Keratinocyte (primary cell): ENCODE data around the gene PRR20G.

Experiments used
- CTCF ChIP-seq, 3 experiments: IDR thresholded peaks in 1 of 3; conservative IDR thresholded peaks in 1 of 3; optimal IDR thresholded peaks in 1 of 3; 2 replicates in 2 of 3; 3 replicates in 1 of 3; pipeline versions ENCODE3 to v1.5.1; 2011; ENCODE audit warnings: low read length in 3 of 3, mild to moderate bottlenecking in 3 of 3, moderate library complexity in 2 of 3, control low read depth in 1 of 3, inconsistent platforms in 1 of 3; ENCODE audit not compliant: insufficient read depth in 2 of 3; ENCODE audit errors: extremely low read depth in 1 of 3
- EZH2 ChIP-seq: IDR thresholded peaks from one replicate; pipeline ENCODE4 v1.6.1; 2012; ENCODE audit warnings: inconsistent platforms, mild to moderate bottlenecking, low read length, moderate library complexity

- TF ChIP-seq CTCF (optimal IDR thresholded peaks at IDR 0.05 in 1 of 3, IDR thresholded peaks at IDR 0.05 in 1 of 3, conservative IDR thresholded peaks at IDR 0.05 in 1 of 3; ENCODE audit: extremely low read depth in 1 of 3, insufficient read depth in 2 of 3, low read length in 3 of 3), result no peak
- no peak for TF ChIP-seq EZH2
Measured at GRCh38 chr3:127253491-127253890, 34.4 kb downstream of the PRR20G start.
